Neural progenitor cell (in vitro differentiated cells): Measurements from ENCODE around the gene IQSEC1.

Source experiments
- CTCF ChIP-seq: fragments of 200-600 bp; sonication (generic); IDR thresholded peaks from 2 replicates; pipeline ENCODE4 v1.5.1; 2017; ENCODE audit warnings: antibody characterized with exemption, mild to moderate bottlenecking
- EZH2 ChIP-seq: fragments of 200-600 bp; sonication (generic); IDR thresholded peaks from 2 replicates; pipeline ENCODE4 v1.6.1; 2017; ENCODE audit warnings: antibody characterized with exemption, mild to moderate bottlenecking, moderate library complexity
- EZH2phosphoT487 ChIP-seq: fragments of 200-600 bp; sonication (generic); IDR thresholded peaks from 2 replicates; pipeline ENCODE4 v1.6.1; 2017; ENCODE audit warnings: antibody characterized with exemption

GRCh38 chr3:12992629-12993516 lies 80.4 kb downstream of the IQSEC1 start:
- TF ChIP-seq CTCF (peak; percentile 28), EZH2phosphoT487 (no peak), EZH2 (no peak)
